ENCODE measurements around the gene CACYBP. TPM values are rescaled to one million over a fixed set of nuclear protein-coding genes. Genes with fewer than 3 reads are reported as not detected.

The CACYBP gene
- total and polyA plus RNA-seq, 2 of the 8 experiments (the other 6 are each of a cell fraction or from before 2014, with no cell fraction given) = 28.3 to 247 TPM

- TF ChIP-seq CHD7 (IDR thresholded peaks at IDR 0.05; ENCODE audit: insufficient replicate concordance, low read length) = no peak
Observed at GRCh38 chr1:174971466-174971865, 28.3 kb upstream of the CACYBP start (continued).
